Stimulated activated naive CD4-positive, alpha-beta T cell treated with Interleukin-2 at 50 U/mL for 16 hours (primary cell): ENCODE measurements around the gene SMC1B.
"Not testable (repeated sequence)": the region's sequence is repeated elsewhere in the genome, so short reads cannot be mapped to it uniquely, and the experiment has no call there.

Experiments used
- DNase-seq: peaks from one replicate; lab custom pipeline; 2025; lab: John Stamatoyannopoulos, UW

Gene SMC1B

GRCh38 chr22:45413368-45414211, at the start of gene SMC1B, which contains the start of gene RIBC2:
TSS of gene SMC1B (minus strand) at chr22:45413599. CDS start at chr22:45413567, 32 bp downstream.
TSS of gene RIBC2 (plus strand) at chr22:45413693. CDS start at chr22:45413887, 194 bp downstream.
- DNase-seq, result peak; percentile 76

GRCh38 chr22:45462034-45462655, 48.7 kb upstream of the SMC1B start:
- no peak for DNase-seq

GRCh38 chr22:45460288-45461109, 47.1 kb upstream of the SMC1B start:
- DNase-seq, result no peak

- no peak for DNase-seq
Observed at GRCh38 chr22:45459235-45459634, 45.8 kb upstream of the SMC1B start.

- no peak for DNase-seq
Observed at GRCh38 chr22:45458532-45458931, 45.1 kb upstream of the SMC1B start.

- DNase-seq, result no peak
Observed at GRCh38 chr22:45456811-45457210, 43.4 kb upstream of the SMC1B start.

GRCh38 chr22:45455621-45456020, 42.2 kb upstream of the SMC1B start:
- DNase-seq, result no peak

GRCh38 chr22:45455212-45455611, 41.8 kb upstream of the SMC1B start:
- no peak for DNase-seq

- DNase-seq, result no peak
Observed at GRCh38 chr22:45454275-45454674, 40.9 kb upstream of the SMC1B start.

GRCh38 chr22:45453764-45454163, 40.4 kb upstream of the SMC1B start:
- DNase-seq, result no peak

GRCh38 chr22:45452565-45453379, 39.4 kb upstream of the SMC1B start:
- DNase-seq, result no peak

GRCh38 chr22:45451972-45452371, 38.6 kb upstream of the SMC1B start:
- no peak for DNase-seq

GRCh38 chr22:45450921-45451651, 37.7 kb upstream of the SMC1B start:
- no peak for DNase-seq

GRCh38 chr22:45450101-45450785, 36.8 kb upstream of the SMC1B start:
- no peak for DNase-seq

GRCh38 chr22:45449442-45449841, 36.0 kb upstream of the SMC1B start:
- DNase-seq, result not testable (repeated sequence)

GRCh38 chr22:45448431-45448830, 35.0 kb upstream of the SMC1B start:
- no peak for DNase-seq

- DNase-seq, result not testable (repeated sequence)
Observed at GRCh38 chr22:45447596-45447995, 34.2 kb upstream of the SMC1B start.

GRCh38 chr22:45446216-45446615, 32.8 kb upstream of the SMC1B start:
- no peak for DNase-seq

GRCh38 chr22:45445031-45445710, 31.8 kb upstream of the SMC1B start:
- DNase-seq, result no peak

GRCh38 chr22:45444168-45444567, 30.8 kb upstream of the SMC1B start:
- DNase-seq, result no peak
